Suprapubic skin (tissue), 3 donors: ENCODE measurements around the gene MYO7B.

Source experiments
- POLR2A ChIP-seq, 2 donors: fragments of 450-650 bp; IDR thresholded peaks; one replicate each; pipeline ENCODE4 v1.6.1; 2017; ENCODE audit warnings: antibody characterized with exemption in 2 of 2, mild to moderate bottlenecking in 2 of 2, moderate library complexity in 2 of 2
- TF ChIP-seq, protein P1 (sequence below), 2 donors: fragments of 200-600 bp in 1 of 2; fragments of 450-650 bp in 1 of 2; sonication (generic) in 1 of 2; IDR thresholded peaks; one replicate each; pipeline ENCODE4 v1.5.1; 2016 to 2019; ENCODE audit warnings: antibody characterized with exemption in 2 of 2, mild to moderate bottlenecking in 1 of 2, moderate library complexity in 1 of 2

DNA sequence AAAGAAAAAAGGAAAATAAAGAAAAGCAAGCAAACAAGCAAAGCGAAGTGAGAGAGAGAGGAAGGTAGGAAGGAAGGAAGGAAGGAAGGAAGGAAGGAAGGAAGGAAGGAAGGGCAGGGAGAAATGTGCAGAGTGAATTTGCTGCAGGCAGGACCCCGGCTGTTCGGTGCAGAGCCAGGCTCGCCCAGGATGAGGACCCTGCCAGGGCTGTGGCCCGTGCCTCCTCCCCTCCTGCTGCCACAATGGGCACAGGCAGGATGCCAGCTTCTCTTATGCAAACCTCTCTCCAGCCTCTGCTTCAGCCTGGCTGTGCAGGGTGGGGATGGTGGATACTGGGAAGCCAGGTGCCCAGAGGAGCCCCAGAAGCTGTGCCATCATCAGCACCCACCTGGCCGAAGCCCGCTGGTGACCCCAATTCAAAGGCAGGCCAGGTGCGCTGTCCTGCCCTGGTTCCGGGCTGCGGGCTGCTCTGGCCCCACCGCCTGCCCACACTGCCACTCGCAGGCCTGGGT is 113.7 kb downstream of the MYO7B start:
- no peak for TF ChIP-seq POLR2A (IDR thresholded peaks at IDR 0.05)
- TF ChIP-seq, protein P1, sequence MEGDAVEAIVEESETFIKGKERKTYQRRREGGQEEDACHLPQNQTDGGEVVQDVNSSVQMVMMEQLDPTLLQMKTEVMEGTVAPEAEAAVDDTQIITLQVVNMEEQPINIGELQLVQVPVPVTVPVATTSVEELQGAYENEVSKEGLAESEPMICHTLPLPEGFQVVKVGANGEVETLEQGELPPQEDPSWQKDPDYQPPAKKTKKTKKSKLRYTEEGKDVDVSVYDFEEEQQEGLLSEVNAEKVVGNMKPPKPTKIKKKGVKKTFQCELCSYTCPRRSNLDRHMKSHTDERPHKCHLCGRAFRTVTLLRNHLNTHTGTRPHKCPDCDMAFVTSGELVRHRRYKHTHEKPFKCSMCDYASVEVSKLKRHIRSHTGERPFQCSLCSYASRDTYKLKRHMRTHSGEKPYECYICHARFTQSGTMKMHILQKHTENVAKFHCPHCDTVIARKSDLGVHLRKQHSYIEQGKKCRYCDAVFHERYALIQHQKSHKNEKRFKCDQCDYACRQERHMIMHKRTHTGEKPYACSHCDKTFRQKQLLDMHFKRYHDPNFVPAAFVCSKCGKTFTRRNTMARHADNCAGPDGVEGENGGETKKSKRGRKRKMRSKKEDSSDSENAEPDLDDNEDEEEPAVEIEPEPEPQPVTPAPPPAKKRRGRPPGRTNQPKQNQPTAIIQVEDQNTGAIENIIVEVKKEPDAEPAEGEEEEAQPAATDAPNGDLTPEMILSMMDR (IDR thresholded peaks at IDR 0.05), result no peak
